ENCODE measurements around the gene SMYD3.

DNA sequence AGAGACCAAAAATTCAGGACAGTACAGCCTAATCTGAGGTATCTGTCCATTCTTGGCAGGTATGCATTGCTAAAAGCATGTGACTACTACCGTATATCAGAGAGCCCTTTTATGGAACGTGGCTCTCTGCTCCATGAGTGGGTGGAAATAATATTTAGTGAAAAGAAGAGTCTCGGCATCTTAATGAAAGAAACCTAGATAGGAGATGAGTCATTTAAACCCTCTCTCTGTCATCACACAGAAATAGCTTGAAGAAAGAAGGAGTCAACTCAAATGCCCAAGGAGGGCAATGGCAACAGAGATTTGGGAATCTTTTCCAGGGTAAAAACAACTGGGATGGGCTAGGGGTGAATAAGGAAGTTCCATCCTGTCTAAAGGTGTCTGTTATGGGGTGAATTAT, 528.2 kb downstream of the SMYD3 start:
- TF ChIP-seq, protein P1, sequence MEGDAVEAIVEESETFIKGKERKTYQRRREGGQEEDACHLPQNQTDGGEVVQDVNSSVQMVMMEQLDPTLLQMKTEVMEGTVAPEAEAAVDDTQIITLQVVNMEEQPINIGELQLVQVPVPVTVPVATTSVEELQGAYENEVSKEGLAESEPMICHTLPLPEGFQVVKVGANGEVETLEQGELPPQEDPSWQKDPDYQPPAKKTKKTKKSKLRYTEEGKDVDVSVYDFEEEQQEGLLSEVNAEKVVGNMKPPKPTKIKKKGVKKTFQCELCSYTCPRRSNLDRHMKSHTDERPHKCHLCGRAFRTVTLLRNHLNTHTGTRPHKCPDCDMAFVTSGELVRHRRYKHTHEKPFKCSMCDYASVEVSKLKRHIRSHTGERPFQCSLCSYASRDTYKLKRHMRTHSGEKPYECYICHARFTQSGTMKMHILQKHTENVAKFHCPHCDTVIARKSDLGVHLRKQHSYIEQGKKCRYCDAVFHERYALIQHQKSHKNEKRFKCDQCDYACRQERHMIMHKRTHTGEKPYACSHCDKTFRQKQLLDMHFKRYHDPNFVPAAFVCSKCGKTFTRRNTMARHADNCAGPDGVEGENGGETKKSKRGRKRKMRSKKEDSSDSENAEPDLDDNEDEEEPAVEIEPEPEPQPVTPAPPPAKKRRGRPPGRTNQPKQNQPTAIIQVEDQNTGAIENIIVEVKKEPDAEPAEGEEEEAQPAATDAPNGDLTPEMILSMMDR (IDR thresholded peaks at IDR 0.05 in 8 of 11, conservative IDR thresholded peaks at IDR 0.05 in 3 of 11): no peak
- TF ChIP-seq POLR2A (IDR thresholded peaks at IDR 0.05) (no peak), POLR2AphosphoS5 (IDR thresholded peaks at IDR 0.05) (no peak)

Measured in spleen (tissue), 7 donors.